HG03280 (cell line): ENCODE data around the gene CCDC77.

Source experiments
- ATAC-seq: cut with Tn5 transposase; IDR thresholded peaks from one replicate; pipeline ENCODE4 v1.9.1; 2021; ENCODE audit warnings: mild to moderate bottlenecking, moderate library complexity; ENCODE audit not compliant: unreplicated experiment

CCDC77 gene

DNA sequence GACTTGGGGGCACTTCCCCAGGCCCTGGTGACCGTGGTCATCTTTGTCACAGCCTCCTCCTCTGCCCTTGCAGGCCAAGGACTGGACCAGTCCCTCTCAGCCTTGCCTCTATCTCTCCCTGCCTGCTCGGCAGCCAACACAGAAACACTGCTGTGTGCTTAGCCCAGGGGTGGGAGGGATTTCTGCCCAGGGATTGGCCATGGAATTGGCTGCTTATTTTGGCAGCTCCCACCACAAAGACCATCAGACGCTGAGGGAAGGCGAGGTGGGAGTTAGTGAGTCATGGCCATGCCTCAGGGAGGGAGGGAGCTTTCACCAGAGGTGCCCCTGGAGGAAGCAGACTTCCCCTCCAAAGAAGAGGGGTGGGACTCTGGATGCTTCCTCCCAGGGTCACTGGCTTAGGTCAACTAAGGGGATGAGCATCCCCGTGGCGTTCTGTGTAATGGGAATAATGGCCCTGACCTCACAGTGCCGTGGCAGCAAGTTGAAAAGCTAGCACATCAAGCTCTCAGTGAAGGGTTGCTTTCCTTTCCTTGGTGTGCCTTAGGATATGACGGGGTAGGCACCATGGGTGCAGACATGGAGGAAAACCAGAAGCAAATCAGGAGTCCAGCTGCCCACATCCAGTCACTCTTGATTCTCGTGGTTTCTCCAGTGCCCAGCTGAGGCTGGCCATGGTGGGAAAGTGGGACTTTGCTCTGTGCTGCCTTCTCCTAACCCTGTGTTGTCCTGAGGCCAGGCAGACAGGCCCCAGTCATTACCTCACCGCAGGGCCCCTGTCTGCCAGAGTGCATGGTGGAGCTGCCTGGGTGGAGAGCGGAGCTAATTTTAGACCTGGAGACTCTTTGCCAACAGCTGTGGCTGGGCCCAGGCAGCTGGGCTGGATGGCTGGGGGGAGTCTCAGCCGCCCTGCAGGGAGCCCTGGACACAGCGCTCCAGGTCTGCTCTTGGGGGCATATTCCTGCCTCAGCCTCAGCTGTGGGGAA, 79.7 kb downstream of the CCDC77 start:
- no peak for ATAC-seq

DNA sequence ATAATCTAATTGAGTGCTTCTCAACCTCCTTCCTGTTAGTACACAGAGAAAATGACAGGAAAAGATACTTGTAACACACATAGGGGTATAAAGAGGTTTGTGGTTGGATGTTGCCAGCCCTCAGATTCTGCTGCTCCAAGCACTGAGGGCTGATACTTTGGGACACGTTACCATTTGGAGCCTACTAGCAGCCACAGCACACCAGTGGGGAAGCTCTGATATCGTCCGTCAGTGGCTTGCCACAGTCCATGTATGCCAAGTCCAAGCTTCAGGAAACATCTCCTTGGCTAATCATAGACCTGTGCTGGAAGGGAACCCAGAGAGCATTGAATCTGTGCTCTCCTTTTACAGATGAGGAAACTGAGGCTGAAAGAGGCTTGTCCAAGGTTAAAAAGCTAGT, 80.6 kb downstream of the CCDC77 start:
- no peak for ATAC-seq

DNA sequence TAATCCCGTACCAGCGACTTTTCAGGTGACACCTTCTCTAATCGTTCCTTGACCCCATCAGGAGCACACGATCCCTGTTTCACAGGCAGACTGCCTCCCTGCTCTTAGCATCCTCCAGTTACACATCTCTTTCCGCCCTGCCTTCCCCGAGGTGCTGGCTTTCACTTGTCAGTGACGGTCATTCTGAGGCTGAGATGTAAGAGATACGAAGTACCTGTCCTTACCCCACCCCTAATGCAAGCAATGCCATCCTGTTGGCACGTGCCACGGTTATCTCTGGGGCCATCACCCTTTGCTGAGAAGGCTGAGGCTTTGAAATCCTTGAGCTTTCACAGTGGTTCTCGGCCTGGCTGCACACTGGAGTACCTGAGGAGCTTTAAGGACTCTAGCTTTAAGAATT, 82.7 kb downstream of the CCDC77 start:
- no peak for ATAC-seq

DNA sequence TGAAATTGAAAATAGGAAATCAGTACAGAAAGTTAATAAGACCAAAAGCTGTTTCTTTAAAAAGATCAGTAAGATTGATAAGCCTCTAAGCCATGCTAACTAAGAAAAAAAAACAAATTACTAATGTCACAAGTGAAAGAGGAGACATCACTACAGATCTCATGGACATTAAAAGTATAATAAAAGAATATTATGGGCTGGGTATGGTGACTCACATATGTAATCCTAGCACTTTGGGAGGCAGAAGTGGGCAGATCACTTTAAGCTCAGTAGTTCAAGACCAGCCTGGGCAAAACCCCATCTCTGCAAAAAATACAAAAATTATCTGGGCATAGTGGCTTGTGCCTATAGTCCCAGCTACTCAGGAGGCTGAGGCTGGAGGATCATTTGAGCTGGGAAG, 88.8 kb downstream of the CCDC77 start:
- ATAC-seq, result no peak
